ENCODE data around the gene CCDC28B. TPM values are rescaled to one million over a fixed set of nuclear protein-coding genes. Genes with fewer than 3 reads are reported as not detected.
A peak's percentile ranks its signal among the peaks of the same experiment; 100 is the strongest.

CCDC28B gene
- total and polyA plus RNA-seq, 2 of the 13 experiments (the other 11 are each of a cell fraction or from before 2014, with no cell fraction given) = 2.6 to 3.5 TPM

- TF ChIP-seq, protein P1, sequence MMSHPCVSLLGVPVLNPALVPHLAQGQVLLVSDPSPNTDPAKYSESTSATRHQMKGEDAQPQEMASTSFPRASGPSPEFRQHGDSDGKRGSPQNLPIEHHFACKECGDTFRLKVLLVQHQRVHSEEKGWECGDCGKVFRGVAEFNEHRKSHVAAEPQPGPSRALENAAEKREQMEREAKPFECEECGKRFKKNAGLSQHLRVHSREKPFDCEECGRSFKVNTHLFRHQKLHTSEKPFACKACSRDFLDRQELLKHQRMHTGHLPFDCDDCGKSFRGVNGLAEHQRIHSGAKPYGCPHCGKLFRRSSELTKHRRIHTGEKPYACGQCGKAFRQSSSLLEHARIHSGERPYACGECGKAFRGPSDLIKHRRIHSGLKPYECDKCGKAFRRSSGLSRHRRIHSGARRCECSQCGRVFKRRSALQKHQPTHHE (CRISPR knock-in tag; IDR thresholded peaks at IDR 0.05; ENCODE audit: borderline replicate concordance) = no peak
- TF ChIP-seq ZFP1 (CRISPR knock-in tag; IDR thresholded peaks at IDR 0.05) (no peak), ARNTL (CRISPR knock-in tag; IDR thresholded peaks at IDR 0.05) (peak; percentile 88), IRF2 (CRISPR knock-in tag; IDR thresholded peaks at IDR 0.05) (peak; percentile 85), REXO4 (CRISPR knock-in tag; IDR thresholded peaks at IDR 0.05; ENCODE audit: borderline replicate concordance) (no peak), ZNF891 (CRISPR knock-in tag; IDR thresholded peaks at IDR 0.05) (no peak), ZNF431 (CRISPR knock-in tag; IDR thresholded peaks at IDR 0.05; ENCODE audit: borderline replicate concordance, low read depth) (no peak), RBM39 (IDR thresholded peaks at IDR 0.05; ENCODE audit: low read depth, low read length, poor library complexity, severe bottlenecking) (no peak), RXRB (CRISPR knock-in tag; IDR thresholded peaks at IDR 0.05; ENCODE audit: borderline replicate concordance) (peak; percentile 97), ZFP36 (IDR thresholded peaks at IDR 0.05; ENCODE audit: borderline replicate concordance, low read depth, low read length, partially characterized antibody) (no peak), NONO (IDR thresholded peaks at IDR 0.05) (no peak), NONO (CRISPR knock-in tag; conservative IDR thresholded peaks at IDR 0.05) (peak; percentile 92), PITX1 (CRISPR knock-in tag; IDR thresholded peaks at IDR 0.05) (peak; percentile 76), ZNF749 (CRISPR knock-in tag; IDR thresholded peaks at IDR 0.05; ENCODE audit: borderline replicate concordance) (no peak), MBNL3 (CRISPR knock-in tag; conservative IDR thresholded peaks at IDR 0.05) (no peak), ZBTB21 (CRISPR knock-in tag; IDR thresholded peaks at IDR 0.05) (peak; percentile 49; the same call in 1 of the 2 replicates), ZBTB20 (CRISPR knock-in tag; IDR thresholded peaks at IDR 0.05; ENCODE audit: borderline replicate concordance, low read depth) (peak; percentile 90; the same call in 1 of the 2 replicates), AKAP8 (CRISPR knock-in tag; IDR thresholded peaks at IDR 0.05) (peak; percentile 54; the same call in 1 of the 2 replicates), ZNF564 (CRISPR knock-in tag; IDR thresholded peaks at IDR 0.05) (0 out of 2 replicates have a peak, but pooled peaks have one; percentile 24), ZNF343 (CRISPR knock-in tag; IDR thresholded peaks at IDR 0.05) (no peak)
- TF ChIP-seq, protein P2, sequence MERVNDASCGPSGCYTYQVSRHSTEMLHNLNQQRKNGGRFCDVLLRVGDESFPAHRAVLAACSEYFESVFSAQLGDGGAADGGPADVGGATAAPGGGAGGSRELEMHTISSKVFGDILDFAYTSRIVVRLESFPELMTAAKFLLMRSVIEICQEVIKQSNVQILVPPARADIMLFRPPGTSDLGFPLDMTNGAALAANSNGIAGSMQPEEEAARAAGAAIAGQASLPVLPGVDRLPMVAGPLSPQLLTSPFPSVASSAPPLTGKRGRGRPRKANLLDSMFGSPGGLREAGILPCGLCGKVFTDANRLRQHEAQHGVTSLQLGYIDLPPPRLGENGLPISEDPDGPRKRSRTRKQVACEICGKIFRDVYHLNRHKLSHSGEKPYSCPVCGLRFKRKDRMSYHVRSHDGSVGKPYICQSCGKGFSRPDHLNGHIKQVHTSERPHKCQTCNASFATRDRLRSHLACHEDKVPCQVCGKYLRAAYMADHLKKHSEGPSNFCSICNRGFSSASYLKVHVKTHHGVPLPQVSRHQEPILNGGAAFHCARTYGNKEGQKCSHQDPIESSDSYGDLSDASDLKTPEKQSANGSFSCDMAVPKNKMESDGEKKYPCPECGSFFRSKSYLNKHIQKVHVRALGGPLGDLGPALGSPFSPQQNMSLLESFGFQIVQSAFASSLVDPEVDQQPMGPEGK (CRISPR knock-in tag; IDR thresholded peaks at IDR 0.05) = peak; percentile 90
- TF ChIP-seq, protein P3, sequence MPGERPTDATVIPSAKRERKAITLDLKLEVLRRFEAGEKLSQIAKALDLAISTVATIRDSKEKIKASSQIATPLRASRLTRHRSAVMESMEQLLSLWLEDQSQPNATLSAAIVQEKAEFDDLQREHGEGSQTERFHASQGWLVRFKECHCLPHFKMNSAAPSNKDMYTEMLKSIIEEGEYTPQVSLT (CRISPR knock-in tag; IDR thresholded peaks at IDR 0.05; ENCODE audit: borderline replicate concordance, low read depth) = no peak
These were observed 49.6 kb downstream of the CCDC28B start (continued) for GRCh38 chr1:32249831-32250525.
